RWPE2 (cell line): ENCODE results near the gene CD247.

Experiments used
- ATAC-seq: fragments of 200-7000 bp; cut with Tn5 transposase; 3 replicates; pipeline ENCODE4 v1.9.1; 2021; ENCODE audit warnings: low read depth
- DNase-seq: peaks from one replicate; pipeline ENCODE4 v3.0.0-alpha.2; 2020; ENCODE audit warnings: low spot score
- H3K27ac ChIP-seq: fragments of 450-650 bp; 2 replicates; pipeline ENCODE4 v1.5.1; 2017; ENCODE audit warnings: mild to moderate bottlenecking; ENCODE audit not compliant: poor library complexity, severe bottlenecking
- H3K27me3 ChIP-seq: fragments of 250-450 bp; sonication (Bioruptor Pico); 2 replicates; pipeline ENCODE4 v1.5.1; 2021; ENCODE audit warnings: mild to moderate bottlenecking, moderate library complexity; ENCODE audit not compliant: insufficient read depth, poor library complexity, severe bottlenecking
- H3K36me3 ChIP-seq: fragments of 250-450 bp; sonication (Bioruptor Pico); 2 replicates; pipeline ENCODE4 v1.5.1; 2020; ENCODE audit warnings: low read depth, mild to moderate bottlenecking, moderate library complexity
- H3K4me1 ChIP-seq: fragments of 250-450 bp; sonication (Bioruptor Pico); 2 replicates; pipeline ENCODE4 v1.5.1; 2021; ENCODE audit warnings: mild to moderate bottlenecking, moderate library complexity; ENCODE audit not compliant: insufficient read depth, poor library complexity, severe bottlenecking
- H3K4me3 ChIP-seq: fragments of 250-450 bp; sonication (Bioruptor Pico); 2 replicates; pipeline ENCODE4 v1.5.1; 2021; ENCODE audit warnings: mild to moderate bottlenecking, moderate library complexity; ENCODE audit not compliant: severe bottlenecking
- H3K9me3 ChIP-seq: fragments of 250-450 bp; sonication (Bioruptor Pico); 2 replicates; pipeline ENCODE4 v1.5.1; 2021; ENCODE audit warnings: mild to moderate bottlenecking, moderate library complexity; ENCODE audit not compliant: severe bottlenecking
- TF ChIP-seq, protein P1 (sequence below): fragments of 450-650 bp; IDR thresholded peaks from one replicate; pipeline ENCODE4 v1.5.1; 2017; ENCODE audit warnings: mild to moderate bottlenecking, moderate library complexity; ENCODE audit not compliant: poor library complexity, severe bottlenecking

Gene CD247

DNA sequence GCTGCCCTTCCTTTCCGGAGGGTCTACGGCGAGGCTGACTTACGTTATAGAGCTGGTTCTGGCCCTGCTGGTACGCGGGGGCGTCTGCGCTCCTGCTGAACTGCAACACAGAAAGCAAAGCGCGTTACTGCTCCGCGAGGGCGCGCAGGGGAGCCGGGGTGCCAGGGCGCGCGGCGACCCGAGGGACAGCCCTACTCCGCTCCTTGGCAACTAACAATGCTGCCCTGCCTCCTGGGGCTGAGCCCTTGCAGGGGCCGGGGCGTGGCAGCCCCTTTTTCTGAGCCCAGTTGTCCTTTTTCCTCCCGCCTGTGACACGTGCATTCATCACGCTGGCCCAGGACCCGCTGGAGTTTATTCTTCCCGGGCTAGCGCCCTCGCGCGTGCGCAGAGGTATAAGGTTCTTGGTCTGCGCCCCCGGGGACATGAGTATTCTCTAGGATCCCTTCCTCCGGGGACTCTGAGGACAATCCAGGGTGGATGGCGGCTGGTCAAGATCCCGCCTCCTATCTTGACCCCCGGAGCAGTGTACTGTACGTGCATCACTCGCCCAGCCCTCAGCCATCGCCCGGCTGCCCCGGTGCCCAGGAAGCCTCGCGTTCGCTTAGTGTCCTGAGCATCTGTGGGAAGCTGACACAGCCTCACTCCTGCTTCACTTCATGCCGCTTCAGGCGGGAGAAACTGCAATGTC, 78.9 kb downstream of the CD247 start:
- peak; percentile 35; the same call in 2 of the 3 replicates for ATAC-seq
- Histone ChIP-seq H3K9me3 (no peaks in the 10 kb centered on the region), H3K27ac (no peak overlapping the region), H3K27me3 (no peaks in the 10 kb centered on the region), H3K4me3 (peak overlapping the region; percentile 13), H3K36me3 (no peaks in the 10 kb centered on the region), H3K4me1 (no peaks in the 10 kb centered on the region)
- TF ChIP-seq, protein P1, sequence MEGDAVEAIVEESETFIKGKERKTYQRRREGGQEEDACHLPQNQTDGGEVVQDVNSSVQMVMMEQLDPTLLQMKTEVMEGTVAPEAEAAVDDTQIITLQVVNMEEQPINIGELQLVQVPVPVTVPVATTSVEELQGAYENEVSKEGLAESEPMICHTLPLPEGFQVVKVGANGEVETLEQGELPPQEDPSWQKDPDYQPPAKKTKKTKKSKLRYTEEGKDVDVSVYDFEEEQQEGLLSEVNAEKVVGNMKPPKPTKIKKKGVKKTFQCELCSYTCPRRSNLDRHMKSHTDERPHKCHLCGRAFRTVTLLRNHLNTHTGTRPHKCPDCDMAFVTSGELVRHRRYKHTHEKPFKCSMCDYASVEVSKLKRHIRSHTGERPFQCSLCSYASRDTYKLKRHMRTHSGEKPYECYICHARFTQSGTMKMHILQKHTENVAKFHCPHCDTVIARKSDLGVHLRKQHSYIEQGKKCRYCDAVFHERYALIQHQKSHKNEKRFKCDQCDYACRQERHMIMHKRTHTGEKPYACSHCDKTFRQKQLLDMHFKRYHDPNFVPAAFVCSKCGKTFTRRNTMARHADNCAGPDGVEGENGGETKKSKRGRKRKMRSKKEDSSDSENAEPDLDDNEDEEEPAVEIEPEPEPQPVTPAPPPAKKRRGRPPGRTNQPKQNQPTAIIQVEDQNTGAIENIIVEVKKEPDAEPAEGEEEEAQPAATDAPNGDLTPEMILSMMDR = no peak
- DNase-seq = no peak

DNA sequence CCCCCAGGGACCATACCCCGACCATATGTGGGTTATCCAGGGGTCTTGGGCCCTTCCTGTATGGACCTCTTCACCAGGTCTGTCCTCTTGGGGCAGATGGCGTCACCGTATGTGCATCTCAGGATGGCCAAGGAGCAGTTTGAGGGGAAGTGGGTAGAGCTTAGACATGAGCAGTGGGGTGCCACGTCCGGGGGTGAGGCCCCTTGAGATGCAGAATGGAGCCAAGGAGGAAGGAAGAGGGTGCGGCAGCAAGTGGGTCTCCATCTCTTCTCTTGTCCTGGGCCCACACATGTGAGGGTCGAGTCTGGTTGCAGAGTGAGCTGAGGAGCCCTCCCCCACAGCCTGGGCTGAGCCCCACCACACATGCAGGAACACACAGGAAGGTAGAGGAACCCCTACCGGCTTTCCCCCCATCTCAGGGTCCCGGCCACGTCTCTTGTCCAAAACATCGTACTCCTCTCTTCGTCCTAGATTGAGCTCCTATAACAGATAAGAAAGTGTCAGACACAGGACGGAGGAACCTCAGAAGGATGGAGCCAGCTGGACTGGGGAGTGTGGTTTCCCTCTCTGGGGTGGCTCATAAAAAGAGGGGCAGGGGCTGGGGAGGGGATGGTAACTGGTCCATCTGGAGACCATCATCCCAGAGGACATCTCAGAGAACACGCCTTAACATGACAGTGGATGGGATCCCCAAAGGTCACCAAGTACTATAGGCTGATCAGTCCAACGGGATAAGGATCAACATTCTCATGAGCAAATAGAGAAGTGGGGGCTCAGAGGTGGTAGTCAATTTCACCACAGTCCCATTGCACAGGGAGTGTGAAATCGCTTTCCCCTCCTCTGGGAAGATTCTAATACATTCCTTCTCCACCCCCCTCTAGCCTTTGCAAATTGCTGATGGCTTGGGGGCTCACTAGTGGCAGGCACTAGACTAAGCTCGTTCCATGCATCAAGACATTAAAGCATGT, 79.9 kb downstream of the CD247 start:
- DNase-seq (peak; percentile 11), ATAC-seq (no peak)
- H3K9me3 ChIP-seq = no peaks in the 10 kb centered on the region
- no peaks in the 10 kb centered on the region for H3K36me3 ChIP-seq
- H3K4me3 ChIP-seq = no peak overlapping the region
- H3K27me3 ChIP-seq = no peaks in the 10 kb centered on the region
- TF ChIP-seq, protein P1 = no peak
- no peak overlapping the region for H3K27ac ChIP-seq
- no peaks in the 10 kb centered on the region for H3K4me1 ChIP-seq

DNA sequence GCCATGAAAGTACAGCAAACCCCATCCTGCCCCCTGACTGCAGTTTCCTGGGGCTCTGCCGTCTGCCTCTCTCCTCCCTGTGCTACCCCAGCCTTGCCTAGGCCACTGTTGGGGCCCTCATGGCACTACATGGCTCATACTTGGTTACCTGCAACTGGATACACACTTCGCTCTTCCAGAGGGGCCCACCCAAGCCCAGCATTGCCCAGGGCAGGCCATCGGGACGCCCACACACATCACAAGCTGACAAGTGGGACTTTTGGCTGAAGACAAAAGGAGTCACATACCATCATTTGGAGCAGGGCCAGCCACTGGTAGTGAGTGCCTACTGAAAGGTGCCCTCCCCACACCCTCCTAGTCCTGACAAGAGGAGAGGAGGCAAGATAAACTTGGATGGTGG, 82.8 kb downstream of the CD247 start:
- no peak for DNase-seq
- no peak overlapping the region for H3K27ac ChIP-seq
- no peak overlapping the region for H3K4me3 ChIP-seq
- no peak for ATAC-seq
- TF ChIP-seq, protein P1 = no peak
- H3K4me1 ChIP-seq = no peaks in the 10 kb centered on the region
- H3K27me3 ChIP-seq = no peaks in the 10 kb centered on the region
- H3K9me3 ChIP-seq = no peaks in the 10 kb centered on the region
- no peaks in the 10 kb centered on the region for H3K36me3 ChIP-seq

DNA sequence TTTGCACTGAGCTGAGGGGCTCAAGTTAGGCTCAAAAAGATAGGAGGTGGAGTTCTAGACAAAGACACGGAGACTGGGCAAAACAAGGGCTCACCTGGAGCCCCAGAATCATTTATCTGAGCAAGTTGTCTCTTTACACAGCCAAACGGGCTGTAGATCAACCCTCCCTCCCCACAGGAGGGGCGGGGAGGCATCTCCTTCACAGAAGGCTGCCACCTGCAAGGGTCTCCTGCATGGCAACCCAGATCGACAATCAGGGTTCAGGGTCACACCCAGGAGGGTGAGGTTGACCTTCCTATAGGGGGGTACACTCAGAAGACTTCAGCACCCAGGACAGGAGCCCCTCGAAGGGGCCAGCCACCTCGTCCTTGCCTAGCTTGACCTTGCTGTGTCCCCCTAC, 84.0 kb downstream of the CD247 start:
- no peak for ATAC-seq
- no peak for DNase-seq
- H3K36me3 ChIP-seq = no peaks in the 10 kb centered on the region

More for the DNA sequence above, 84.0 kb downstream of the CD247 start:
- H3K27ac ChIP-seq = no peak overlapping the region
- no peak overlapping the region for H3K4me3 ChIP-seq
- TF ChIP-seq, protein P1 = no peak
- no peaks in the 10 kb centered on the region for H3K4me1 ChIP-seq
- H3K27me3 ChIP-seq = no peaks in the 10 kb centered on the region
- H3K9me3 ChIP-seq = no peaks in the 10 kb centered on the region
